ENCODE results near the gene ROBO2.

DNA sequence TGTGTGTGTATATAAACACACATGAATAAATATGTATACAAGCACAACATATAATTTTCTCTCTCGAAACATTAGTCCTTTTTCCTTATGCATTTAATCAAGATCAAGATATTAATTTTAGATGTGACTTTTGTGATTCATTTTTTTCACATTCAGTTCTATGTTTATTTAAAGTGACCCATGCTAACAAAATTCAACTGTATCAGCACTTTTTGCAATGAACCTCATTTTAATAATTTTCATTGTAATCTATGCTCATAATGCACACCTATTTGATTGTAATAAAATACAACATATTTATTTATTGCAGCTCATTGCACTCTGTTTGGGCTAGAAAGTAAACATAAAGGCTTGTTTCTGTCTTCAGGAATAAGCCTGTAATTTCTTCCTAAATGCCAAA is 586.3 kb downstream of the ROBO2 start:
- no peak for TF ChIP-seq CTCF (IDR thresholded peaks at IDR 0.05; ENCODE audit: poor library complexity)
- TF ChIP-seq EZH2phosphoT487 (IDR thresholded peaks at IDR 0.05; ENCODE audit: low read depth, severe bottlenecking, unreplicated experiment), result no peak
- no peak for TF ChIP-seq EZH2 (IDR thresholded peaks at IDR 0.05; ENCODE audit: borderline replicate concordance)

Data from hepatocyte (in vitro differentiated cells).